ENCODE results near the gene DDX39B. TPM values are rescaled to one million over a fixed set of nuclear protein-coding genes. Genes with fewer than 3 reads are reported as not detected.

DDX39B gene
- total and polyA plus RNA-seq, 2 of the 4 experiments (the other 2 are of a cell fraction): 371 to 796 TPM

DNA sequence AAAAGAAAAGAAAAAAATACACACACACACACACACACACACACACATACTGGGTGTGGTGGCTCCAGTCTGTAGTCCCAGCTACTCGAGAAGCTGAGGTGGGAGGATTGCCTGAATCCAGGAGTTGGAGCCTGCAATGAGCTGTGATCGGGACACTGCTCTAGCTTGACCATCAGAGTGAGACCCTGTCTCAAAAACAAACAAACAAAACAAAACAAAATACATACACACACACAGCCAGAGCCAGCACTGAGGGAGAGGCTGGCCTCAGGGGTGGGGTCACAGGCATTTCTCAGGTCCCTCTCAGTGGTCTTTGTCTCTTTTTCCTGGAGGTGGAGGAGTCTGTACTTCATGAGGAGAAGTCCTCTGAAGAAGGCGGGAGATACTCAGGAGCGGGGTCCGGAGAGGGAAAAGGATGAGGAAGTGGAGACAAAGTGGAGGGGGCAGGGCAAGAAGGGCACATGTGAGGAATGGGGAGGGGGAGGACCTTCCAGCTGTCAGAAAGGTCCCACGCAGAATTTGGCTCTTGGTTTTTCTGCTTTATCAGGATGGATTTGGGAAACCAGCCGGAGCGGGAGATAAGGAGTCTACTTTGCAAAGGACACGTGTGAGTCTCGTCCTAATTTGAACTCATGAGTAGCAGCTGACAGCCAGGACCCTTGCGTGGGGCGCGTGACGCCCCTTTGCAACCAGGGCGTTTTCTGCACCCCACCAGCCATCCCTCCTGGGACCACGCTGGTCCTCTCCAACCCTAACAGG, 51.5 kb downstream of the DDX39B start:
- dilution Hi-C loops (cut with HindIII; ENCODE audit: low sequenced_read_pairs, unreplicated experiment) (no loop called here), in situ Hi-C loops (cut with MboI; ENCODE audit: low sequenced_read_pairs) (loop anchor here (5.0 kb wide), 2 partner anchors 52 to 107 kb away; partner anchors contain the start of gene DDX39B), intact Hi-C loops (cut with micrococcal nuclease) (loop anchor here (5.0 kb wide), 2 partner anchors 37 to 88 kb away; partner anchors contain the start of genes MCCD1 and MICA)
- Histone ChIP-seq H3K4ac (ENCODE audit: low read depth, low read length) (no peak overlapping the region), H3K23ac (ENCODE audit: low read depth, low read length) (no peak overlapping the region), H3K27me3 (ENCODE audit: control insufficient read depth, insufficient read depth, low read length) (no peaks in the 10 kb centered on the region), H3K14ac (replicated peaks; ENCODE audit: low read depth, low read length) (no peak overlapping the region), H2BK120ac (ENCODE audit: low read depth, low read length) (no peak overlapping the region), H3K9me3 (ENCODE audit: control insufficient read depth, insufficient read depth, low read length) (no peaks in the 10 kb centered on the region), H3K9ac (ENCODE audit: low read depth, low read length) (no peak overlapping the region), H3K9me1 (ENCODE audit: insufficient read depth, low read length) (no peaks in the 10 kb centered on the region), H3K4me2 (ENCODE audit: low read depth, low read length) (no peak overlapping the region), H3K56ac (ENCODE audit: extremely low read depth, insufficient read depth, low read length) (no peak overlapping the region), H2AFZ (replicated peaks; ENCODE audit: low read length, poor library complexity) (no peak overlapping the region), H3K18ac (ENCODE audit: low read depth, low read length) (no peak overlapping the region), H4K91ac (ENCODE audit: insufficient read depth, low read depth, low read length) (no peak overlapping the region), H2BK20ac (ENCODE audit: low read depth, low read length) (no peak overlapping the region), H2BK15ac (ENCODE audit: low read depth, low read length) (no peak overlapping the region), H3K36me3 (ENCODE audit: control insufficient read depth, insufficient read depth, low read length) (no peaks in the 10 kb centered on the region), H3K27ac (ENCODE audit: insufficient read depth, low read length) (no peak overlapping the region), H4K8ac (ENCODE audit: low read depth in 2 of 2, low read length in 2 of 2) (no peak overlapping the region), H2AK9ac (replicated peaks; ENCODE audit: low read depth, low read length, poor library complexity) (no peak overlapping the region), H3K4me1 (ENCODE audit: control insufficient read depth, insufficient read depth, low read length) (peaks cover under 1% of the 10 kb centered on the region; the same call in 1 of the 2 replicates), H3K79me1 (ENCODE audit: low read depth in 1 of 2, low read length in 2 of 2) (peaks cover 0 to 10% of the 10 kb centered on the region in 2 experiments; a peak in 2 of 4 replicates), H4K5ac (ENCODE audit: low read depth, low read length) (no peak overlapping the region), H2AK5ac (ENCODE audit: low read depth, low read length) (peak overlapping the region; percentile 24; the same call in 1 of the 2 replicates), H3K4me3 (ENCODE audit: insufficient read depth, low read depth, low read length) (no peak overlapping the region), H4K20me1 (ENCODE audit: insufficient read depth, low read length) (no peaks in the 10 kb centered on the region), H2BK5ac (ENCODE audit: low read depth, low read length, poor library complexity, severe bottlenecking) (no peak overlapping the region)
- 67% methylated on average over 4 of the region's 16 CpGs; no CpG with 5 or more reads in 1 of the 2 experiments for WGBS, 2 experiments (ENCODE audit: extremely low coverage in 2 of 2, insufficient read length in 1 of 2)
- ATAC-seq (ENCODE audit: low read depth) (no peak), DNase-seq (no peak)
- POLR2A ChIA-PET (ENCODE audit: unreplicated experiment): no interaction called here
- no TSS peak for BruUV-seq (replicated peaks)
- TF ChIP-seq SMC3 (IDR thresholded peaks at IDR 0.05; ENCODE audit: low read depth, low read length): no peak
- TF ChIP-seq MXI1 (IDR thresholded peaks at IDR 0.05; ENCODE audit: borderline replicate concordance, low read depth, low read length): no peak
- no peak for TF ChIP-seq MAFK (IDR thresholded peaks at IDR 0.05; ENCODE audit: low read depth, low read length)
- TF ChIP-seq FOS (IDR thresholded peaks at IDR 0.05; ENCODE audit: low read depth, low read length): no peak
- no peak for TF ChIP-seq CHD1 (IDR thresholded peaks at IDR 0.05; ENCODE audit: low read depth, low read length)
- TF ChIP-seq, protein P1, sequence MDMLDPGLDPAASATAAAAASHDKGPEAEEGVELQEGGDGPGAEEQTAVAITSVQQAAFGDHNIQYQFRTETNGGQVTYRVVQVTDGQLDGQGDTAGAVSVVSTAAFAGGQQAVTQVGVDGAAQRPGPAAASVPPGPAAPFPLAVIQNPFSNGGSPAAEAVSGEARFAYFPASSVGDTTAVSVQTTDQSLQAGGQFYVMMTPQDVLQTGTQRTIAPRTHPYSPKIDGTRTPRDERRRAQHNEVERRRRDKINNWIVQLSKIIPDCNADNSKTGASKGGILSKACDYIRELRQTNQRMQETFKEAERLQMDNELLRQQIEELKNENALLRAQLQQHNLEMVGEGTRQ (IDR thresholded peaks at IDR 0.05; ENCODE audit: low read depth, low read length): no peak
- no peak for TF ChIP-seq RAD21 (IDR thresholded peaks at IDR 0.05; ENCODE audit: low read length)
- TF ChIP-seq BHLHE40 (IDR thresholded peaks at IDR 0.05; ENCODE audit: low read depth, low read length): no peak
- TF ChIP-seq, protein P2, sequence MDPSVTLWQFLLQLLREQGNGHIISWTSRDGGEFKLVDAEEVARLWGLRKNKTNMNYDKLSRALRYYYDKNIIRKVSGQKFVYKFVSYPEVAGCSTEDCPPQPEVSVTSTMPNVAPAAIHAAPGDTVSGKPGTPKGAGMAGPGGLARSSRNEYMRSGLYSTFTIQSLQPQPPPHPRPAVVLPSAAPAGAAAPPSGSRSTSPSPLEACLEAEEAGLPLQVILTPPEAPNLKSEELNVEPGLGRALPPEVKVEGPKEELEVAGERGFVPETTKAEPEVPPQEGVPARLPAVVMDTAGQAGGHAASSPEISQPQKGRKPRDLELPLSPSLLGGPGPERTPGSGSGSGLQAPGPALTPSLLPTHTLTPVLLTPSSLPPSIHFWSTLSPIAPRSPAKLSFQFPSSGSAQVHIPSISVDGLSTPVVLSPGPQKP (IDR thresholded peaks at IDR 0.05; ENCODE audit: borderline replicate concordance, low read depth, low read length): no peak
- no peak for TF ChIP-seq POLR2A (IDR thresholded peaks at IDR 0.05; ENCODE audit: low read depth, low read length)
- TF ChIP-seq CEBPB (IDR thresholded peaks at IDR 0.05; ENCODE audit: low read depth, low read length): no peak
- TF ChIP-seq MAZ (IDR thresholded peaks at IDR 0.05; ENCODE audit: borderline replicate concordance, low read depth, low read length): no peak
- TF ChIP-seq RFX5 (IDR thresholded peaks at IDR 0.05; ENCODE audit: low read depth, low read length): no peak
- TF ChIP-seq, protein P3, sequence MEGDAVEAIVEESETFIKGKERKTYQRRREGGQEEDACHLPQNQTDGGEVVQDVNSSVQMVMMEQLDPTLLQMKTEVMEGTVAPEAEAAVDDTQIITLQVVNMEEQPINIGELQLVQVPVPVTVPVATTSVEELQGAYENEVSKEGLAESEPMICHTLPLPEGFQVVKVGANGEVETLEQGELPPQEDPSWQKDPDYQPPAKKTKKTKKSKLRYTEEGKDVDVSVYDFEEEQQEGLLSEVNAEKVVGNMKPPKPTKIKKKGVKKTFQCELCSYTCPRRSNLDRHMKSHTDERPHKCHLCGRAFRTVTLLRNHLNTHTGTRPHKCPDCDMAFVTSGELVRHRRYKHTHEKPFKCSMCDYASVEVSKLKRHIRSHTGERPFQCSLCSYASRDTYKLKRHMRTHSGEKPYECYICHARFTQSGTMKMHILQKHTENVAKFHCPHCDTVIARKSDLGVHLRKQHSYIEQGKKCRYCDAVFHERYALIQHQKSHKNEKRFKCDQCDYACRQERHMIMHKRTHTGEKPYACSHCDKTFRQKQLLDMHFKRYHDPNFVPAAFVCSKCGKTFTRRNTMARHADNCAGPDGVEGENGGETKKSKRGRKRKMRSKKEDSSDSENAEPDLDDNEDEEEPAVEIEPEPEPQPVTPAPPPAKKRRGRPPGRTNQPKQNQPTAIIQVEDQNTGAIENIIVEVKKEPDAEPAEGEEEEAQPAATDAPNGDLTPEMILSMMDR (conservative IDR thresholded peaks at IDR 0.05; ENCODE audit: low read depth, low read length): no peak
- no peak for TF ChIP-seq RCOR1 (IDR thresholded peaks at IDR 0.05; ENCODE audit: insufficient replicate concordance, low read length)
- CTCF ChIA-PET: interaction anchor here (0.9 kb wide), 1 partner anchor 109 kb away, joined by 3 read pairs; no protein-coding TSS in a partner anchor
